SH-SY5Y (cell line): ENCODE results near the gene S100A4.

ENCODE experiments used
- GATA2 ChIP-seq: IDR thresholded peaks from 2 replicates; pipeline ENCODE4 v1.6.1; 2011; ENCODE audit warnings: mild to moderate bottlenecking, low read depth, low read length
- GATA3 ChIP-seq: IDR thresholded peaks from 2 replicates; pipeline ENCODE4 v1.6.1; 2011; ENCODE audit warnings: low read depth, mild to moderate bottlenecking, low read length, moderate library complexity

GRCh38 chr1:153513666-153514065, 31.9 kb downstream of the S100A4 start:
- no peak for TF ChIP-seq GATA2
- no peak for TF ChIP-seq GATA3
